GM12873 (cell line): ENCODE data around the gene VSX1.

Experiments
- CTCF ChIP-seq: IDR thresholded peaks from 2 replicates; pipeline ENCODE4 v1.5.1; 2012; ENCODE audit warnings: low read depth, mild to moderate bottlenecking, moderate library complexity, low read length, control low read depth; ENCODE audit not compliant: insufficient read depth; ENCODE audit errors: missing control alignments

VSX1 gene

GRCh38 chr20:25044660-25045342 lies 37.1 kb downstream of the VSX1 start:
- no peak for TF ChIP-seq CTCF

- TF ChIP-seq CTCF, result no peak
Measured at GRCh38 chr20:25044261-25044560, 37.7 kb downstream of the VSX1 start.

GRCh38 chr20:25043499-25044260 lies 38.3 kb downstream of the VSX1 start:
- no peak for TF ChIP-seq CTCF

GRCh38 chr20:25042531-25043498 lies 39.1 kb downstream of the VSX1 start:
- TF ChIP-seq CTCF, result no peak

GRCh38 chr20:25041813-25042530 lies 40.0 kb downstream of the VSX1 start:
- TF ChIP-seq CTCF, result no peak

- no peak for TF ChIP-seq CTCF
Measured at GRCh38 chr20:25040438-25040831, 41.5 kb downstream of the VSX1 start.
